HepG2 (cell line): ENCODE measurements around the gene SYTL1. TPM values are rescaled to one million over a fixed set of nuclear protein-coding genes. Genes with fewer than 3 reads are reported as not detected.

Experiments used
- ARNT2 ChIP-seq: sonication (generic); formaldehyde crosslinking; IDR thresholded peaks from 2 replicates; pipeline ENCODE4 v1.8.0; 2022; ENCODE audit warnings: mild to moderate bottlenecking, low read depth, missing genetic modification reagents, moderate library complexity
- CENPX ChIP-seq: sonication (generic); formaldehyde crosslinking; IDR thresholded peaks from 2 replicates; pipeline ENCODE4 v1.9.0; 2021; ENCODE audit warnings: mild to moderate bottlenecking, missing genetic modification reagents, moderate library complexity
- DMAP1 ChIP-seq: IDR thresholded peaks from 2 replicates; pipeline ENCODE4 v1.6.1; 2016
- GATAD2A ChIP-seq: IDR thresholded peaks from 2 replicates; pipeline ENCODE4 v1.6.1; 2016
- NONO ChIP-seq, 2 experiments: fragments of 450-650 bp in 1 of 2; sonication (generic) in 1 of 2; formaldehyde crosslinking in 1 of 2; IDR thresholded peaks in 1 of 2; conservative IDR thresholded peaks in 1 of 2; 2 replicates each; pipeline versions ENCODE4 v1.6.1 to v1.8.0; 2017 to 2022; ENCODE audit warnings: mild to moderate bottlenecking in 1 of 2, missing genetic modification reagents in 1 of 2, moderate library complexity in 1 of 2
- TEAD3 ChIP-seq: optimal IDR thresholded peaks from 2 replicates; pipeline ENCODE3; 2016; ENCODE audit warnings: borderline replicate concordance
- TOE1 ChIP-seq: sonication (generic); formaldehyde crosslinking; IDR thresholded peaks from 2 replicates; pipeline ENCODE4 v1.4.0; 2020; ENCODE audit warnings: mild to moderate bottlenecking, missing genetic modification reagents
- WIZ ChIP-seq: sonication (generic); formaldehyde crosslinking; IDR thresholded peaks from 2 replicates; pipeline ENCODE4 v1.5.1; 2020; ENCODE audit warnings: mild to moderate bottlenecking, missing genetic modification reagents
- ZNF20 ChIP-seq: sonication (generic); formaldehyde crosslinking; IDR thresholded peaks from 2 replicates; pipeline ENCODE4 v1.4.0; 2020; ENCODE audit warnings: mild to moderate bottlenecking, moderate library complexity, missing genetic modification reagents
- ZNF570 ChIP-seq: sonication (generic); formaldehyde crosslinking; IDR thresholded peaks from 2 replicates; pipeline ENCODE4 v1.4.0; 2020; ENCODE audit warnings: mild to moderate bottlenecking, missing genetic modification reagents, borderline replicate concordance
- ZNF616 ChIP-seq: sonication (generic); formaldehyde crosslinking; IDR thresholded peaks from 2 replicates; pipeline ENCODE4 v1.5.0; 2020; ENCODE audit warnings: low read depth, mild to moderate bottlenecking, missing genetic modification reagents
- ZNF772 ChIP-seq: sonication (generic); formaldehyde crosslinking; IDR thresholded peaks from 2 replicates; pipeline ENCODE4 v1.5.0; 2020; ENCODE audit warnings: mild to moderate bottlenecking, missing genetic modification reagents
- ZNF816 ChIP-seq: sonication (generic); formaldehyde crosslinking; IDR thresholded peaks from 2 replicates; pipeline ENCODE4 v1.8.0; 2022; ENCODE audit warnings: missing genetic modification reagents, mild to moderate bottlenecking, borderline replicate concordance
- polyA plus RNA-seq, 8 experiments: library from polyadenylated mRNA; depleted of rRNA in 3 of 8; stranded (reverse) in 7 of 8; unstranded in 1 of 8; fragments of >200 nt; fragmentation: Illumina TruSeq in 4 of 8; extraction: Trizol in 4 of 8; gene quantifications; 2 replicates each; pipeline versions ENCODE4 v1.2.1 to v1.2.3, GENCODE V29; 2011 to 2016; ENCODE audit warnings: low read depth in 4 of 8, missing spikeins in 1 of 8, mixed read lengths in 1 of 8; ENCODE audit not compliant: insufficient read depth in 1 of 8
- total RNA-seq, 5 experiments: library from RNA; depleted of rRNA; stranded (reverse); fragments of >200 nt; fragmentation: Illumina TruSeq; extraction: Trizol; gene quantifications; 2 replicates each; pipeline ENCODE4 v1.2.3, GENCODE V29; 2016; ENCODE audit warnings: low read depth in 1 of 5
- TF ChIP-seq, protein P1 (sequence below): IDR thresholded peaks from 2 replicates; pipeline ENCODE4 v1.6.1; 2016
- TF ChIP-seq, protein P2 (sequence below): sonication (generic); formaldehyde crosslinking; IDR thresholded peaks from 2 replicates; pipeline ENCODE4 v1.9.0; 2021; ENCODE audit warnings: missing genetic modification reagents, mild to moderate bottlenecking, borderline replicate concordance
- TF ChIP-seq, protein P3 (sequence below): IDR thresholded peaks from 2 replicates; pipeline ENCODE4 v1.6.1; 2016; ENCODE audit warnings: low read depth, borderline replicate concordance
- TF ChIP-seq, protein P4 (sequence below), 2 experiments: IDR thresholded peaks; 2 replicates each; pipeline ENCODE4 v1.6.1; 2011 to 2012; ENCODE audit warnings: low read length in 2 of 2, borderline replicate concordance in 1 of 2, low read depth in 1 of 2, mild to moderate bottlenecking in 1 of 2, moderate library complexity in 1 of 2
- TF ChIP-seq, protein P5 (sequence below): sonication (generic); formaldehyde crosslinking; IDR thresholded peaks from 2 replicates; pipeline ENCODE4 v1.4.0; 2020; ENCODE audit warnings: missing genetic modification reagents, mild to moderate bottlenecking, borderline replicate concordance

The SYTL1 gene
- total and polyA plus RNA-seq, 2 of the 13 experiments (the other 11 are each of a cell fraction or from before 2014, with no cell fraction given) = 11.1 to 17.8 TPM

DNA sequence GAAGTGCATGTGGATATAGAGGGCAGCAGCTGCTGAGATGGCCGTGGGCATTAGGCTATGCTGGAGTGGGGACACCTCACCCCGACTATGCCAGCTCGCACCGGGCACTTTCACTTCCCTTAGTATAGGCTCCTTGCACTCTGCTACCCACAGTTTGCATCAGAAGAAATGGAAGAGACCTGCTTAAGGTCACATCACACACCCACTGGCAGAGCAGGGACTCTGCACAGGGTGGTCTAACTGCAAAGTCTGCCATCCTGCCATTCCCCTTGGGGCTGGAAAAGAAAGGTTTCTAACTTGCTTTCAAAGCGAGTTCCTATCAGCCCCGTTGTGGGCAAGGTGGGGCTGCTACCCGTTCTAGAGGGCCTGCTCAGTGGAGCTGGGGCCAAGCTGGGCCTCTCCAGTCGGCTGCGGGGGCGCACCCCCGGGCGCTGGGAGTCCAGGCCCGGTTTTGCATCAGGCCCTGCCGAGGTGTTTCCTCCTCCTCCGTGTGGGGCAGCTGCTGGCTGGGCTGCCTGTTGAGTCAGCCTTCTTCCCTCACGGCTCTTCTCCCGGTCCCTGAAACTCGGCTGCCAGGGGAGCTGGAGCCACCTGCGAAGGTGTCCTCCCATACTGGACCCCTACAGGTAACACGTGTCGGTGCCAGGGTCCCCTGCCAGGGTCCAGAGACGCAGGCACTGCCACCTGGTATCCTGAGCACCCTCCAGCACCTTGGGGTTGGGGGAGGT is at the start of gene SYTL1 (continued):
- TF ChIP-seq ZNF570 (no peak), CENPX (no peak), ZNF772 (CRISPR knock-in tag) (0 out of 2 replicates have a peak, but pooled peaks have one; percentile 21), NONO (IDR thresholded peaks at IDR 0.05) (no peak), NONO (CRISPR knock-in tag; conservative IDR thresholded peaks at IDR 0.05) (no peak), ZNF616 (CRISPR knock-in tag) (no peak), WIZ (no peak), ARNT2 (CRISPR knock-in tag) (0 out of 2 replicates have a peak, but pooled peaks have one; percentile 44), DMAP1 (CRISPR knock-in tag) (peak; percentile 53; the same call in 1 of the 2 replicates), ZNF20 (CRISPR knock-in tag) (no peak), TEAD3 (CRISPR knock-in tag) (peak; percentile 28), TOE1 (CRISPR knock-in tag) (no peak), GATAD2A (CRISPR knock-in tag) (peak; percentile 51; the same call in 1 of the 2 replicates), ZNF816 (CRISPR knock-in tag) (no peak)
- TF ChIP-seq, protein P1, sequence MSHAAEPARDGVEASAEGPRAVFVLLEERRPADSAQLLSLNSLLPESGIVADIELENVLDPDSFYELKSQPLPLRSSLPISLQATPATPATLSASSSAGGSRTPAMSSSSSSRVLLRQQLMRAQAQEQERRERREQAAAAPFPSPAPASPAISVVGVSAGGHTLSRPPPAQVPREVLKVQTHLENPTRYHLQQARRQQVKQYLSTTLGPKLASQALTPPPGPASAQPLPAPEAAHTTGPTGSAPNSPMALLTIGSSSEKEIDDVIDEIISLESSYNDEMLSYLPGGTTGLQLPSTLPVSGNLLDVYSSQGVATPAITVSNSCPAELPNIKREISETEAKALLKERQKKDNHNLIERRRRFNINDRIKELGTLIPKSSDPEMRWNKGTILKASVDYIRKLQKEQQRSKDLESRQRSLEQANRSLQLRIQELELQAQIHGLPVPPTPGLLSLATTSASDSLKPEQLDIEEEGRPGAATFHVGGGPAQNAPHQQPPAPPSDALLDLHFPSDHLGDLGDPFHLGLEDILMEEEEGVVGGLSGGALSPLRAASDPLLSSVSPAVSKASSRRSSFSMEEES (CRISPR knock-in tag) = peak; percentile 55; the same call in 1 of the 2 replicates
- TF ChIP-seq, protein P2, sequence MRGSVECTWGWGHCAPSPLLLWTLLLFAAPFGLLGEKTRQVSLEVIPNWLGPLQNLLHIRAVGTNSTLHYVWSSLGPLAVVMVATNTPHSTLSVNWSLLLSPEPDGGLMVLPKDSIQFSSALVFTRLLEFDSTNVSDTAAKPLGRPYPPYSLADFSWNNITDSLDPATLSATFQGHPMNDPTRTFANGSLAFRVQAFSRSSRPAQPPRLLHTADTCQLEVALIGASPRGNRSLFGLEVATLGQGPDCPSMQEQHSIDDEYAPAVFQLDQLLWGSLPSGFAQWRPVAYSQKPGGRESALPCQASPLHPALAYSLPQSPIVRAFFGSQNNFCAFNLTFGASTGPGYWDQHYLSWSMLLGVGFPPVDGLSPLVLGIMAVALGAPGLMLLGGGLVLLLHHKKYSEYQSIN (CRISPR knock-in tag) = no peak
- TF ChIP-seq, protein P3, sequence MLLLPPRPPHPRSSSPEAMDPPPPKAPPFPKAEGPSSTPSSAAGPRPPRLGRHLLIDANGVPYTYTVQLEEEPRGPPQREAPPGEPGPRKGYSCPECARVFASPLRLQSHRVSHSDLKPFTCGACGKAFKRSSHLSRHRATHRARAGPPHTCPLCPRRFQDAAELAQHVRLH (CRISPR knock-in tag) = no peak
- TF ChIP-seq, protein P4, sequence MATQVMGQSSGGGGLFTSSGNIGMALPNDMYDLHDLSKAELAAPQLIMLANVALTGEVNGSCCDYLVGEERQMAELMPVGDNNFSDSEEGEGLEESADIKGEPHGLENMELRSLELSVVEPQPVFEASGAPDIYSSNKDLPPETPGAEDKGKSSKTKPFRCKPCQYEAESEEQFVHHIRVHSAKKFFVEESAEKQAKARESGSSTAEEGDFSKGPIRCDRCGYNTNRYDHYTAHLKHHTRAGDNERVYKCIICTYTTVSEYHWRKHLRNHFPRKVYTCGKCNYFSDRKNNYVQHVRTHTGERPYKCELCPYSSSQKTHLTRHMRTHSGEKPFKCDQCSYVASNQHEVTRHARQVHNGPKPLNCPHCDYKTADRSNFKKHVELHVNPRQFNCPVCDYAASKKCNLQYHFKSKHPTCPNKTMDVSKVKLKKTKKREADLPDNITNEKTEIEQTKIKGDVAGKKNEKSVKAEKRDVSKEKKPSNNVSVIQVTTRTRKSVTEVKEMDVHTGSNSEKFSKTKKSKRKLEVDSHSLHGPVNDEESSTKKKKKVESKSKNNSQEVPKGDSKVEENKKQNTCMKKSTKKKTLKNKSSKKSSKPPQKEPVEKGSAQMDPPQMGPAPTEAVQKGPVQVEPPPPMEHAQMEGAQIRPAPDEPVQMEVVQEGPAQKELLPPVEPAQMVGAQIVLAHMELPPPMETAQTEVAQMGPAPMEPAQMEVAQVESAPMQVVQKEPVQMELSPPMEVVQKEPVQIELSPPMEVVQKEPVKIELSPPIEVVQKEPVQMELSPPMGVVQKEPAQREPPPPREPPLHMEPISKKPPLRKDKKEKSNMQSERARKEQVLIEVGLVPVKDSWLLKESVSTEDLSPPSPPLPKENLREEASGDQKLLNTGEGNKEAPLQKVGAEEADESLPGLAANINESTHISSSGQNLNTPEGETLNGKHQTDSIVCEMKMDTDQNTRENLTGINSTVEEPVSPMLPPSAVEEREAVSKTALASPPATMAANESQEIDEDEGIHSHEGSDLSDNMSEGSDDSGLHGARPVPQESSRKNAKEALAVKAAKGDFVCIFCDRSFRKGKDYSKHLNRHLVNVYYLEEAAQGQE (IDR thresholded peaks at IDR 0.05; ENCODE audit: borderline replicate concordance in 1 of 2, low read depth in 1 of 2, low read length in 2 of 2) = no peak
- TF ChIP-seq, protein P5, sequence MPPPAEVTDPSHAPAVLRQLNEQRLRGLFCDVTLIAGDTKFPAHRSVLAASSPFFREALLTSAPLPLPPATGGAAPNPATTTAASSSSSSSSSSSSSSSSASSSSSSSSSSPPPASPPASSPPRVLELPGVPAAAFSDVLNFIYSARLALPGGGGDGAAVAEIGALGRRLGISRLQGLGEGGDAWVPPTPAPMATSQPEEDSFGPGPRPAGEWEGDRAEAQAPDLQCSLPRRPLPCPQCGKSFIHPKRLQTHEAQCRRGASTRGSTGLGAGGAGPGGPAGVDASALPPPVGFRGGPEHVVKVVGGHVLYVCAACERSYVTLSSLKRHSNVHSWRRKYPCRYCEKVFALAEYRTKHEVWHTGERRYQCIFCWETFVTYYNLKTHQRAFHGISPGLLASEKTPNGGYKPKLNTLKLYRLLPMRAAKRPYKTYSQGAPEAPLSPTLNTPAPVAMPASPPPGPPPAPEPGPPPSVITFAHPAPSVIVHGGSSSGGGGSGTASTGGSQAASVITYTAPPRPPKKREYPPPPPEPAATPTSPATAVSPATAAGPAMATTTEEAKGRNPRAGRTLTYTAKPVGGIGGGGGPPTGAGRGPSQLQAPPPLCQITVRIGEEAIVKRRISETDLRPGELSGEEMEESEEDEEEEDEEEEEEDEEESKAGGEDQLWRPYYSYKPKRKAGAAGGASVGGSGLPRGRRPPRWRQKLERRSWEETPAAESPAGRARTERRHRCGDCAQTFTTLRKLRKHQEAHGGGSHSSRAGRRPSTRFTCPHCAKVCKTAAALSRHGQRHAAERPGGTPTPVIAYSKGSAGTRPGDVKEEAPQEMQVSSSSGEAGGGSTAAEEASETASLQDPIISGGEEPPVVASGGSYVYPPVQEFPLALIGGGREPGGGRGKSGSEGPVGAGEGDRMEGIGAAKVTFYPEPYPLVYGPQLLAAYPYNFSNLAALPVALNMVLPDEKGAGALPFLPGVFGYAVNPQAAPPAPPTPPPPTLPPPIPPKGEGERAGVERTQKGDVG (CRISPR knock-in tag) = no peak
